ENCODE data around the gene TRIO. TPM values are rescaled to one million over a fixed set of nuclear protein-coding genes. Genes with fewer than 3 reads are reported as not detected.

TRIO gene
- total RNA-seq, 2 experiments from 2014 or later = 4.1 to 6.5 TPM

DNA sequence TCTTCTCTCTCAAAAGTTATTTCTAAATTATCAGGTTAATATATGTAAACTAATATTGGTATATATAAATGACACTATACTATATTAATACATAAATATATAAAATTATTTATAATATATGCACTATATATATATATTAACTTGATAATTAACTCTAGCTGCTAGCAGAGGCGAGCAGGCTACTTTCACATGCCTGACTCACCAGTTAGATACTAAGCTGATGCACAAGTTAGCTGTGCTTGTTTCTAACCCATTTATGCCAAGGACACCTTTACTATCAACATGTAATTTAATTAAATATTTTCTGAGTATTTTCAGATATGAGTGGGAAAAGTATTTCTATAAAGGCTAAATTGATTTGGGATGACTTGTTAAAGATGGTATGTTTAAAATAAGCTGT is 70.1 kb downstream of the TRIO start:
- H3K36me3 Mint-ChIP-seq (ENCODE audit: low read depth) = no peaks in the 10 kb centered on the region
- no peak overlapping the region for H3K27ac ChIP-seq (ENCODE audit: low read depth in 1 of 2, low read length in 2 of 2)

DNA sequence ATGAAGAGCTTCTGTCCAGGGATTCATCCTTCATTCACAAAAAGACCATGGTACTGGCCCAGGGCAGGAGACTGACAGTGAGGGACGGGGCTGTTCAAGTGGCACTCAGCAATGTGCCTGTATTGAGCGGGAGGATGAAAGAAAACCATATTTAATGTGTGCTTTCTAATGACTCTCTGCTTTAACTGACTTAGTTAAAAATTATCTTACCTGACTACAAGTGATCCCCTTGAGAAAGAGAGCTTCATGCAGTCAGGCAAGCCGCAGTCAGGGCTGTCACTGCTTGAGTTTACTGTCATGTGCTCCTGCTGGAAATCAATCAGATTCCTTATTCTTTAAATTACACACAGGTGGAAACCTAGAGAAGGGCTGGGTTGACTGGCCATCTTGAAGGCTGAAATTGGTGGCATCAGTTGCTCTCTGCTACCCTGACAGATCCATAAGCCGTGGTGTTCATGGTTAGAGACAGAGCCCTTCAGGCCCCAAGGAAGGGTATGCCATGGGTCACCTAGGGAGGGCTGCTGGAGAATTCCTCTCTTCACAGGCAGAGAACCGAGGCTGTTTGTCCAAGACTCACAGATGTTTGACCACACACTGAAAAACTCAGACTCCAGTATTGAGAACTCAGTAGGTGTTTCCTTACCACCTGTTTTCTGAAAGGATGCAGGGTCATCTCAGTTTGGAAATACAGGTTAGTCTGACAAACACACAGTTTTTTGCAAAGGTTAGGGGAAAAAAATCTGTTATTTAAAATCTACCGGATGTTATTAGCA is 70.9 kb downstream of the TRIO start:
- H3K4me3 ChIP-seq (ENCODE audit: low read length) = no peak overlapping the region
- no peaks in the 10 kb centered on the region for H3K36me3 ChIP-seq (ENCODE audit: insufficient read depth, low read length)
- no peaks in the 10 kb centered on the region for H3K36me3 Mint-ChIP-seq (ENCODE audit: low read depth)
- no peaks in the 10 kb centered on the region for H3K9me3 Mint-ChIP-seq
- no peak overlapping the region for H3K27ac ChIP-seq (ENCODE audit: low read depth in 1 of 2, low read length in 2 of 2)
- no peak overlapping the region for H3K27ac Mint-ChIP-seq
- intact Hi-C loops (cut with DNase I, micrococcal nuclease) = no loop called here
- H3K9me3 ChIP-seq (ENCODE audit: control insufficient read depth in 1 of 2, insufficient read depth in 1 of 2, low read length in 2 of 2) = peaks cover 0 to 9% of the 10 kb centered on the region in 2 experiments
- peaks cover 0 to 7% of the 10 kb centered on the region in 2 experiments for H3K27me3 ChIP-seq (ENCODE audit: control insufficient read depth in 1 of 2, insufficient read depth in 2 of 2, low read length in 2 of 2)
- H3K4me1 ChIP-seq (ENCODE audit: insufficient read depth, low read length) = no peaks in the 10 kb centered on the region
- H3K4me1 Mint-ChIP-seq (ENCODE audit: low read depth) = no peaks in the 10 kb centered on the region
- ATAC-seq (ENCODE audit: poor library complexity) (no peak), DNase-seq (no peak)
- ChIA-PET POLR2A (no interaction called here), CTCF (no interaction called here)
- TF ChIP-seq, protein P1, sequence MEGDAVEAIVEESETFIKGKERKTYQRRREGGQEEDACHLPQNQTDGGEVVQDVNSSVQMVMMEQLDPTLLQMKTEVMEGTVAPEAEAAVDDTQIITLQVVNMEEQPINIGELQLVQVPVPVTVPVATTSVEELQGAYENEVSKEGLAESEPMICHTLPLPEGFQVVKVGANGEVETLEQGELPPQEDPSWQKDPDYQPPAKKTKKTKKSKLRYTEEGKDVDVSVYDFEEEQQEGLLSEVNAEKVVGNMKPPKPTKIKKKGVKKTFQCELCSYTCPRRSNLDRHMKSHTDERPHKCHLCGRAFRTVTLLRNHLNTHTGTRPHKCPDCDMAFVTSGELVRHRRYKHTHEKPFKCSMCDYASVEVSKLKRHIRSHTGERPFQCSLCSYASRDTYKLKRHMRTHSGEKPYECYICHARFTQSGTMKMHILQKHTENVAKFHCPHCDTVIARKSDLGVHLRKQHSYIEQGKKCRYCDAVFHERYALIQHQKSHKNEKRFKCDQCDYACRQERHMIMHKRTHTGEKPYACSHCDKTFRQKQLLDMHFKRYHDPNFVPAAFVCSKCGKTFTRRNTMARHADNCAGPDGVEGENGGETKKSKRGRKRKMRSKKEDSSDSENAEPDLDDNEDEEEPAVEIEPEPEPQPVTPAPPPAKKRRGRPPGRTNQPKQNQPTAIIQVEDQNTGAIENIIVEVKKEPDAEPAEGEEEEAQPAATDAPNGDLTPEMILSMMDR (IDR thresholded peaks at IDR 0.05) = no peak
- H3K27me3 Mint-ChIP-seq = peaks cover 29% of the 10 kb centered on the region
- no peak overlapping the region for H3K4me3 Mint-ChIP-seq

More for the DNA sequence above, 70.1 kb downstream of the TRIO start:
- TF ChIP-seq, protein P1 (IDR thresholded peaks at IDR 0.05) = no peak
- Mint-ChIP-seq H3K9me3 (no peaks in the 10 kb centered on the region), H3K4me3 (no peak overlapping the region), H3K27me3 (peaks cover 21% of the 10 kb centered on the region), H3K4me1 (ENCODE audit: low read depth) (no peaks in the 10 kb centered on the region), H3K27ac (no peak overlapping the region)
- peaks cover 0 to 4% of the 10 kb centered on the region in 2 experiments for H3K9me3 ChIP-seq (ENCODE audit: control insufficient read depth in 1 of 2, insufficient read depth in 1 of 2, low read length in 2 of 2)
- POLR2A ChIA-PET = no interaction called here
- ATAC-seq (ENCODE audit: poor library complexity) (no peak), DNase-seq (no peak)
- peaks cover 0 to 7% of the 10 kb centered on the region in 2 experiments for H3K27me3 ChIP-seq (ENCODE audit: control insufficient read depth in 1 of 2, insufficient read depth in 2 of 2, low read length in 2 of 2)
- intact Hi-C loops (cut with DNase I, micrococcal nuclease) = no loop called here
- CTCF ChIA-PET = no interaction called here
- H3K4me1 ChIP-seq (ENCODE audit: insufficient read depth, low read length) = no peaks in the 10 kb centered on the region
- no peaks in the 10 kb centered on the region for H3K36me3 ChIP-seq (ENCODE audit: insufficient read depth, low read length)
- no peak overlapping the region for H3K4me3 ChIP-seq (ENCODE audit: low read length)

DNA sequence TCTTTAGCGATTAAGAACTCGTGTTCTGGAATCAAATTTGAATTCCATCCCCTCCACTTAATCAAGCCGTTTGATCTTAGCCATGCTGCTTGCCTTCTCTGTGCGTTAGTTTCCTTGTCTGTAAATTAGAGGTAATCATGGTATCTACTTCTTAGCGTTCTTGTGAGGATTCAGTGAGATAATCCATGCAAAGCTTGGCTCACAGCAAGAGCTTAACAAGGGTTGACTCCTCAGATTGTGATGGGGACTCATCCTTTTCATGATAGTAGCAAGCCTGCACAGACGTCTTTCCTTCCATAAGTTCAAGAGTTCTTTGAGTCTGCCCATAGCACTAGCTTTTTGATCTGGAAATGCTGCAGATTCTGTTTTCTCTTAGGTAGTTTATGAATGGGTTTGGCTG is 72.8 kb downstream of the TRIO start:
- H3K9me3 Mint-ChIP-seq = no peaks in the 10 kb centered on the region
- H3K4me1 Mint-ChIP-seq (ENCODE audit: low read depth) = no peaks in the 10 kb centered on the region
- H3K9me3 ChIP-seq (ENCODE audit: control insufficient read depth in 1 of 2, insufficient read depth in 1 of 2, low read length in 2 of 2) = peaks cover 0 to 6% of the 10 kb centered on the region in 2 experiments
- intact Hi-C loops (cut with DNase I, micrococcal nuclease) = no loop called here
- no peak overlapping the region for H3K4me3 ChIP-seq (ENCODE audit: low read length)
- no peaks in the 10 kb centered on the region for H3K4me1 ChIP-seq (ENCODE audit: insufficient read depth, low read length)
- H3K4me3 Mint-ChIP-seq = no peak overlapping the region
- ChIA-PET CTCF (no interaction called here), POLR2A (interaction anchor here (0.5 kb wide), 1 partner anchor 1542 kb away, joined by 4 read pairs; no protein-coding TSS in a partner anchor)
- H3K36me3 ChIP-seq (ENCODE audit: insufficient read depth, low read length) = no peaks in the 10 kb centered on the region
- H3K36me3 Mint-ChIP-seq (ENCODE audit: low read depth) = no peaks in the 10 kb centered on the region
- ATAC-seq (ENCODE audit: poor library complexity) (no peak), DNase-seq (no peak)
- no peak overlapping the region for H3K27ac Mint-ChIP-seq
- no peaks in the 10 kb centered on the region for H3K27me3 ChIP-seq (ENCODE audit: control insufficient read depth in 1 of 2, insufficient read depth in 2 of 2, low read length in 2 of 2)
- H3K27me3 Mint-ChIP-seq = peaks cover 34% of the 10 kb centered on the region
- TF ChIP-seq, protein P1 (IDR thresholded peaks at IDR 0.05) = no peak
- no peak overlapping the region for H3K27ac ChIP-seq (ENCODE audit: low read depth in 1 of 2, low read length in 2 of 2)
